Fibroblast of the aortic adventitia (primary cell): Measurements from ENCODE around the gene SNTB2. TPM values are rescaled to one million over a fixed set of nuclear protein-coding genes. Genes with fewer than 3 reads are reported as not detected.
A peak's percentile ranks its signal among the peaks of the same experiment; 100 is the strongest.

ENCODE experiments used
- DNase-seq: peaks from one replicate; pipeline ENCODE4 v3.0.0-alpha.2; 2010; ENCODE audit warnings: low read depth
- H3K4me3 ChIP-seq: 2 replicates; pipeline ENCODE4 v1.5.1; 2011; ENCODE audit warnings: low read depth, mild to moderate bottlenecking, control low read depth, low read length, moderate library complexity
- CTCF ChIP-seq: IDR thresholded peaks from 2 replicates; pipeline ENCODE4 v1.5.1; 2011; ENCODE audit warnings: mild to moderate bottlenecking, low read length, control low read depth, inconsistent platforms; ENCODE audit not compliant: insufficient read depth
- total RNA-seq: library from RNA; depleted of rRNA; stranded (reverse); fragments of >200 nt; gene quantifications from 2 replicates; pipeline ENCODE4 v1.2.3, GENCODE V29; 2012; ENCODE audit warnings: low replicate concordance

SNTB2 gene
- total RNA-seq, 1 donor, result 40.6 TPM

DNA sequence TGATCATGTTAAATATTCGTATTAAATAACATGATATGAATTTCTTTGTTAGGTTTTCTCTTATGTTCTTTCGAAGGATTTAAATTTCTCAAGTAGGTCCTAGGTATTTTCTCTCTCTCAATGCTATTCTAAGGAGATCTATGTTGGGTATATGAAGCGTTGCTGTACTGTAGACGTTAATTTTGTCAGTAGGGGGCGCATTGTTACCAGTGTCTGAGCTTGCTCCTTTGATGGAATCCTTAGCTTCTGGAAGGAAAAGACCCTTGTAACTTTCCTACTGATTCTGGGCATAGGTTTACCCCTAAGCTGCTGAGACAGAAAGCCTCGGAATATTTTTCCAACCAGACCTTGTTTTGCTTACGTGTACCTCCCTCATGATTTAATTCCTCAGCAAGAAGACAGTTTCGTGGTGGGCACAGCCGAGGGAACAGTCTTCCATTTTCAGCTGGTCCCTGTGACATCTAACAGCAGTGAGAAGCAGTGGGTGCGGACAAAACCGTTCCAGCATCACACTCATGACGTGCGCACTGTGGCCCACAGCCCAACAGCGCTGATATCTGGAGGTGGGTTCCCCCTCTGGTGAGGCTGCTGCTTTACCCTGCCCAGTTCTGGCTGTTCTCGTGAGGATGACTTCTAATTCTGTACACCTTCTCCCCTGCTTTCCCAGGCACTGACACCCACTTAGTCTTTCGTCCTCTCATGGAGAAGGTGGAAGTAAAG, 36.7 kb upstream of the SNTB2 start:
- peak; percentile 88 for DNase-seq
- no peak overlapping the region for H3K4me3 ChIP-seq
- peak; percentile 78 for TF ChIP-seq CTCF

GRCh38 chr16:69157196-69157595, 29.8 kb upstream of the SNTB2 start:
- DNase-seq, result no peak
- no peak overlapping the region for H3K4me3 ChIP-seq
- TF ChIP-seq CTCF, result no peak

GRCh38 chr16:69160192-69160591, 26.8 kb upstream of the SNTB2 start:
- DNase-seq, result no peak
- no peak for TF ChIP-seq CTCF
- H3K4me3 ChIP-seq, result no peak overlapping the region

GRCh38 chr16:69165584-69165983, 21.4 kb upstream of the SNTB2 start:
- no peak overlapping the region for H3K4me3 ChIP-seq
- no peak for DNase-seq
- no peak for TF ChIP-seq CTCF

GRCh38 chr16:69166221-69166833, 20.6 kb upstream of the SNTB2 start:
- peak; percentile 39 for DNase-seq
- H3K4me3 ChIP-seq, result no peak overlapping the region
- no peak for TF ChIP-seq CTCF

DNA sequence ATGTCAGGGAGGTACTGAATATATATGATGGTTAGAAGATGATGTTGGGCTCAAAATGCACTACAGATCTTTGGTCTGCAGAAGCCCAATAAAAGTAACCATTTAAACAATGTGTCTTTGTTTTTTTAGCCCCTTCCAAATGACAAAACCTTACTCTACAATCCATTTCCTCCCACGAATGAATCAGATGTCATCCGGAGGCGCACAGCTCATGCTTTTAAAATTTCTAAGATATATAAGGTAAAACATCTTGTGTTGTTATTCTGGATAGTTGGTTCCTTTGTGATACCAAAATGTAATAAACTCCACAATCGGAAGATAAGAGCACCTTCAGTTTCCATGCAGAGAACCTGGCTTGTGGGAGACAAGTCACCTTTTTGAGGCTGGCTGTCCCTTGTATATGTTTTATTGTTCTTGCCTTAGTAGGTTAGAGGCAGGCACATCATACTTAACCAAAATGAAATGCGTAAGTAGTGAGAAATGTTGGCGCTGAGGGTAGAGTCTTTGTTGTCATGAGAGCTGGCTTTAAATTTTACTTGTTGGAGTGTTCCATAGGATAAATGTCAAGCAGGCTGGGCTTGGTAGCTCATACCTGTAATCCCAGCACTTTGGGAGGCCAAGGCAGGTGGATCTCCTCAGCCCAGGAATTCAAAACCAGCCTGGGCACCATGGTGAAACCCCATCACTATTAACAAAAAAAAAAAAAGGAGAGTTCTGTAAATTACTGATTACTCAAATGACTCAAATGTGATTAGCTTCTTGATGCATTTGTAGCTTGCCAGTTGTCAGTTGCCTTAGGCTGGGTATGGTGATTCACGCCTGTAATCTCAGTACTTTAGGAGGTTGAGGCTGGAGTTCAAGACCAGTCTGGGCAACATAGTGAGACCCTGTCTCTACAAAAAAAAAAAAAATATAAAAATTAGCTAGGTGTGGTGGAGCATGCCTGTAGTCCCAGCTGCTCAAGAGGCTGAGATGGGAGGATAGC, 19.7 kb upstream of the SNTB2 start:
- no peak for TF ChIP-seq CTCF
- peak; percentile 26 for DNase-seq
- no peak overlapping the region for H3K4me3 ChIP-seq
